CD4-positive, alpha-beta T cell (primary cell): ENCODE results near the gene NDUFS5. TPM values are rescaled to one million over a fixed set of nuclear protein-coding genes. Genes with fewer than 3 reads are reported as not detected.

Source experiments
- ATAC-seq: fragments of 200-7000 bp; cut with Tn5 transposase; one replicate; pipeline ENCODE4 v1.10.0; 2022; ENCODE audit warnings: mild to moderate bottlenecking; ENCODE audit not compliant: poor library complexity
- CTCF ChIA-PET: fragments of 350-600 bp; sonication (Branson Sonifier 250); formaldehyde crosslinking; loops from one replicate; lab custom pipeline; 2021; ENCODE audit warnings: antibody characterized with exemption, inconsistent platforms; lab: Charles Lee
- POLR2A ChIA-PET: fragments of 350-600 bp; sonication (Branson Sonifier 250); formaldehyde crosslinking; loops from one replicate; lab custom pipeline; 2021; ENCODE audit warnings: antibody characterized with exemption, inconsistent platforms; lab: Charles Lee
- DNase-seq, 14 experiments: peaks; one replicate each; pipeline ENCODE4 v3.0.0-alpha.2; 2013 to 2020; ENCODE audit warnings: mixed read lengths in 2 of 14
- H3K27ac ChIP-seq, 2 donors: one replicate each; pipeline versions ENCODE4 v1.5.1 to v1.7.0; 2013; ENCODE audit warnings: low read length in 2 of 2, low read depth in 1 of 2, mild to moderate bottlenecking in 1 of 2
- H3K27me3 ChIP-seq, 2 experiments: 1 replicate in 1 of 2; 2 replicates in 1 of 2; pipeline versions ENCODE4 v1.6.1 to v1.7.0; 2013; ENCODE audit warnings: low read length in 2 of 2, control low read depth in 1 of 2, mild to moderate bottlenecking in 1 of 2, moderate library complexity in 1 of 2; ENCODE audit not compliant: insufficient read depth in 2 of 2, control insufficient read depth in 1 of 2
- H3K36me3 ChIP-seq: one replicate; pipeline ENCODE4 v1.6.1; 2013; ENCODE audit warnings: low read length, control low read depth; ENCODE audit not compliant: insufficient read depth
- H3K4me1 ChIP-seq: one replicate; pipeline ENCODE4 v1.6.1; 2013; ENCODE audit warnings: low read length, control low read depth; ENCODE audit not compliant: insufficient read depth
- H3K4me3 ChIP-seq: one replicate; pipeline ENCODE4 v1.5.1; 2013; ENCODE audit warnings: mild to moderate bottlenecking, low read length, moderate library complexity
- H3K9me3 ChIP-seq, 2 experiments: 1 replicate in 1 of 2; 2 replicates in 1 of 2; pipeline versions ENCODE4 v1.6.1 to v1.7.0; 2013; ENCODE audit warnings: low read length in 2 of 2, mild to moderate bottlenecking in 2 of 2, control low read depth in 1 of 2, moderate library complexity in 1 of 2; ENCODE audit not compliant: control insufficient read depth in 1 of 2, insufficient read depth in 1 of 2
- H3K27ac Mint-ChIP-seq: one replicate; pipeline ENCODE4 v1.8.0; 2020; ENCODE audit warnings: mixed read lengths
- H3K27me3 Mint-ChIP-seq: one replicate; pipeline ENCODE4 v1.8.0; 2021; ENCODE audit warnings: mixed read lengths
- H3K36me3 Mint-ChIP-seq: one replicate; pipeline ENCODE4 v1.8.0; 2021; ENCODE audit warnings: low read depth, mixed read lengths
- H3K4me1 Mint-ChIP-seq: one replicate; pipeline ENCODE4 v1.8.0; 2021; ENCODE audit warnings: low read depth, mixed read lengths
- H3K4me3 Mint-ChIP-seq: one replicate; pipeline ENCODE4 v1.8.0; 2020; ENCODE audit warnings: mild to moderate bottlenecking, mixed read lengths
- H3K9me3 Mint-ChIP-seq: one replicate; pipeline ENCODE4 v1.8.0; 2020; ENCODE audit warnings: mixed read lengths
- intact Hi-C, 2 experiments: fragments of 100-400 bp; cut with DNase I in 1 of 2; cut with micrococcal nuclease in 1 of 2; formaldehyde crosslinking; loops; one replicate each; pipeline versions ENCODE4 v1.15.1 to v1.9.0; 2023 to 2025; cut with DNase I, micrococcal nuclease
- total RNA-seq, 174 experiments: library from RNA in 2 of 174; stranded (reverse) in 2 of 174; gene quantifications; one replicate each; pipeline ENCODE4 v1.2.3 and lab custom pipeline; 2021 to 2026
- TF ChIP-seq, protein P1 (sequence below): fragments of 200-600 bp; IDR thresholded peaks from one replicate; pipeline ENCODE4 v1.8.0; 2022; ENCODE audit warnings: antibody characterized with exemption, mild to moderate bottlenecking

The NDUFS5 gene
- total RNA-seq, 2 experiments from 2014 or later = 153 to 156 TPM

DNA sequence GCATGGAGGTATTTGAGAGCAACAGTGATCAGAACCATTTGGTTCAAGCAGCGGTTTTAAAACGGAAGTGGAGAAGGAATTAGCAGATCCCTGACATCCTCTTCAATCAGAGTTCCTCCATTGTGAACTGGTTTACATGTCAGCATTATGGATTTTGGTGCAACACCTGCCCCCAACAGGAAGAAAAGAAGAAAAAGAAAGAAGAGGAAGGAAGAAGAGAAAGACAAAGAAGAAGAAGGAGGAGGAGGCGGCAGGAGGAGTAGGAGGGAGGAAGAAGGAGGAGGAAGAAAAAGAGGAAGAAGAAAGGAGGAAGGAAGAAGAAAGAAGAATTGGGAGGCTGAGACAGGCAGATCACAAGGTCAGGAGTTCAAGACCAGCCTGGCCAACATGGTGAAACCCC lies 17.4 kb downstream of the NDUFS5 start:
- ChIA-PET CTCF (no interaction called here), POLR2A (no interaction called here)
- intact Hi-C loops = no loop called here
- Histone ChIP-seq H3K27ac (no peak overlapping the region), H3K9me3 (no peaks in the 10 kb centered on the region), H3K36me3 (peaks cover 8% of the 10 kb centered on the region), H3K27me3 (no peaks in the 10 kb centered on the region), H3K4me3 (no peak overlapping the region), H3K4me1 (no peaks in the 10 kb centered on the region)
- TF ChIP-seq, protein P1, sequence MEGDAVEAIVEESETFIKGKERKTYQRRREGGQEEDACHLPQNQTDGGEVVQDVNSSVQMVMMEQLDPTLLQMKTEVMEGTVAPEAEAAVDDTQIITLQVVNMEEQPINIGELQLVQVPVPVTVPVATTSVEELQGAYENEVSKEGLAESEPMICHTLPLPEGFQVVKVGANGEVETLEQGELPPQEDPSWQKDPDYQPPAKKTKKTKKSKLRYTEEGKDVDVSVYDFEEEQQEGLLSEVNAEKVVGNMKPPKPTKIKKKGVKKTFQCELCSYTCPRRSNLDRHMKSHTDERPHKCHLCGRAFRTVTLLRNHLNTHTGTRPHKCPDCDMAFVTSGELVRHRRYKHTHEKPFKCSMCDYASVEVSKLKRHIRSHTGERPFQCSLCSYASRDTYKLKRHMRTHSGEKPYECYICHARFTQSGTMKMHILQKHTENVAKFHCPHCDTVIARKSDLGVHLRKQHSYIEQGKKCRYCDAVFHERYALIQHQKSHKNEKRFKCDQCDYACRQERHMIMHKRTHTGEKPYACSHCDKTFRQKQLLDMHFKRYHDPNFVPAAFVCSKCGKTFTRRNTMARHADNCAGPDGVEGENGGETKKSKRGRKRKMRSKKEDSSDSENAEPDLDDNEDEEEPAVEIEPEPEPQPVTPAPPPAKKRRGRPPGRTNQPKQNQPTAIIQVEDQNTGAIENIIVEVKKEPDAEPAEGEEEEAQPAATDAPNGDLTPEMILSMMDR = no peak
- Mint-ChIP-seq H3K27ac (no peak overlapping the region), H3K36me3 (peaks cover 60% of the 10 kb centered on the region), H3K4me3 (no peak overlapping the region), H3K27me3 (no peaks in the 10 kb centered on the region), H3K4me1 (peaks cover 8% of the 10 kb centered on the region), H3K9me3 (no peaks in the 10 kb centered on the region)
- ATAC-seq (no peak), DNase-seq (no peak)

DNA sequence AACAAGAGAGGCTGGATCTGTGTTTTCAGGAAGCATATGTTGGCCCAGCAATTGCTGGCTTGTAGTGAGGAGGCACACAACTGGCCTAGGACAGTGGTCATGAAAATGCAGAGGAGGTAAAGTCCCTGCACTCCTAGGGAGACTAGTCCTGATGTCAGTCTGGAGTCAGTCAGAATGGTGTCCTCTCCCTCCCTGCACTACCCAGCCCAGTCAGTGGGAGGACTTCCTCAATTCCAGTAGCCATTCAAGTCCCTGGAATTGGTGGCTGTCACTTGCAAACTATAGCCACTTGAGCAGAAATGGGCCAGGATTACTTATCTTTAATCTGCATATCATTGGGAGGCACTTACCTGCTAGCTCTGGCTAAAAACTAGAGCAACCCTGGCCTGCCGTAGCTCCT lies 18.6 kb downstream of the NDUFS5 start:
- ChIA-PET CTCF (no interaction called here), POLR2A (no interaction called here)
- Histone ChIP-seq H3K36me3 (peaks cover 8% of the 10 kb centered on the region), H3K27ac (no peak overlapping the region), H3K9me3 (no peaks in the 10 kb centered on the region), H3K27me3 (no peaks in the 10 kb centered on the region), H3K4me1 (no peaks in the 10 kb centered on the region), H3K4me3 (no peak overlapping the region)
- no peak overlapping the region for H3K4me3 Mint-ChIP-seq
- TF ChIP-seq, protein P1 = no peak
- no peak for DNase-seq
- H3K4me1 Mint-ChIP-seq = peaks cover 3% of the 10 kb centered on the region
- peaks cover 56% of the 10 kb centered on the region for H3K36me3 Mint-ChIP-seq
- no peak overlapping the region for H3K27ac Mint-ChIP-seq
- H3K9me3 Mint-ChIP-seq = no peaks in the 10 kb centered on the region
- intact Hi-C loops = no loop called here
- H3K27me3 Mint-ChIP-seq = no peaks in the 10 kb centered on the region
- ATAC-seq = no peak

DNA sequence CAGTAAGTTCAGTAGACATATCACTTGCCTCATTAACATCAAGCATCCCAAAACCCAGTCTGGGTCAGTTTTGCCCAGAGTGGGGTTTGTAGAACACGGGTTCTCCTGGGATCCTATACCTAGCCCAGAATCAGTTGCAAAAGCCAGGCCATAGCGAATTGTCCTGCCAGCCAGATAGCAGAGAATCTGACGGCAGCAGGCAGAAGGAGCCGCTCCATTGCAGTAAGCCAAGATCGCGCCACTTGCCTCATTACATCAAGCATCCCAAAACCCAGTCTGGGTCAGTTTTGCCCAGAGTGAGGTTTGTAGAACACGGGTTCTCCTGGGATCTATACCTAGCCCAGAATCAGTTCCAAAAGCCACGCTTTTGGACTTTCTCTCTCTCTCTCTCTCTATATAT lies 19.1 kb downstream of the NDUFS5 start:
- H3K36me3 Mint-ChIP-seq = peaks cover 52% of the 10 kb centered on the region

More for the DNA sequence above, 19.1 kb downstream of the NDUFS5 start:
- no peaks in the 10 kb centered on the region for H3K9me3 Mint-ChIP-seq
- Histone ChIP-seq H3K27me3 (no peaks in the 10 kb centered on the region), H3K9me3 (no peaks in the 10 kb centered on the region), H3K36me3 (peaks cover 8% of the 10 kb centered on the region), H3K4me1 (no peaks in the 10 kb centered on the region), H3K27ac (no peak overlapping the region), H3K4me3 (no peak overlapping the region)
- H3K27ac Mint-ChIP-seq = no peak overlapping the region
- no peak overlapping the region for H3K4me3 Mint-ChIP-seq
- no peak for DNase-seq
- ATAC-seq = no peak
- CTCF ChIA-PET = no interaction called here
- intact Hi-C loops = no loop called here
- TF ChIP-seq, protein P1 = no peak
- POLR2A ChIA-PET = no interaction called here
- H3K4me1 Mint-ChIP-seq = no peaks in the 10 kb centered on the region
- no peaks in the 10 kb centered on the region for H3K27me3 Mint-ChIP-seq
